Loucy (cell line): ENCODE measurements around the gene NFAT5.
A peak's percentile ranks its signal among the peaks of the same experiment; 100 is the strongest.

Experiments
- H2AFZ ChIP-seq: fragments of 200-600 bp; sonication (generic); 2 replicates; pipeline ENCODE4 v1.6.0; 2016; ENCODE audit warnings: antibody characterized with exemption, mild to moderate bottlenecking, low read length, moderate library complexity
- H3F3A ChIP-seq: fragments of 200-600 bp; 2 replicates; pipeline ENCODE4 v1.6.0; 2016; ENCODE audit warnings: antibody characterized with exemption, low read depth, mild to moderate bottlenecking
- H3K27me3 ChIP-seq: fragments of 200-600 bp; sonication (generic); 2 replicates; pipeline ENCODE4 v1.6.1; 2014; ENCODE audit warnings: low read length, mild to moderate bottlenecking; ENCODE audit not compliant: insufficient read depth, poor library complexity, severe bottlenecking
- H3K36me3 ChIP-seq: fragments of 200-600 bp; sonication (generic); 2 replicates; pipeline ENCODE4 v1.6.1; 2016; ENCODE audit warnings: low read length; ENCODE audit not compliant: insufficient read depth
- H3K4me1 ChIP-seq: fragments of 200-600 bp; sonication (generic); 2 replicates; pipeline ENCODE4 v1.5.1; 2014; ENCODE audit warnings: low read length, mild to moderate bottlenecking; ENCODE audit not compliant: insufficient read depth, poor library complexity, severe bottlenecking
- H3K4me2 ChIP-seq: fragments of 200-600 bp; sonication (generic); 2 replicates; pipeline ENCODE4 v1.6.0; 2014; ENCODE audit warnings: antibody characterized with exemption, low read length, low read depth, mild to moderate bottlenecking; ENCODE audit not compliant: poor library complexity, severe bottlenecking
- H3K4me3 ChIP-seq: fragments of 200-600 bp; sonication (generic); 2 replicates; pipeline ENCODE4 v1.5.1; 2014; ENCODE audit warnings: low read length, mild to moderate bottlenecking, mixed read lengths; ENCODE audit not compliant: poor library complexity, severe bottlenecking
- H3K79me2 ChIP-seq: fragments of 200-600 bp; sonication (generic); 2 replicates; pipeline ENCODE4 v1.6.1; 2014; ENCODE audit warnings: low read length; ENCODE audit not compliant: insufficient read depth
- H3K9ac ChIP-seq: fragments of 200-600 bp; sonication (generic); 2 replicates; pipeline ENCODE4 v1.6.0; 2014; ENCODE audit warnings: mild to moderate bottlenecking, low read depth, low read length, moderate library complexity; ENCODE audit not compliant: poor library complexity, severe bottlenecking
- H3K9me2 ChIP-seq: fragments of 200-600 bp; sonication (generic); replicated peaks from 2 replicates; pipeline ENCODE4 v1.6.1; 2016; ENCODE audit warnings: low read depth, low read length, mixed read lengths
- H3K9me3 ChIP-seq: fragments of 200-600 bp; sonication (generic); 2 replicates; pipeline ENCODE4 v1.6.1; 2014; ENCODE audit warnings: mild to moderate bottlenecking, antibody characterized with exemption, low read length, low read depth; ENCODE audit not compliant: insufficient read depth
- H4K20me1 ChIP-seq: fragments of 200-600 bp; sonication (generic); 2 replicates; pipeline ENCODE4 v1.6.0; 2014; ENCODE audit warnings: antibody characterized with exemption, low read length, mild to moderate bottlenecking; ENCODE audit not compliant: insufficient read depth, poor library complexity, severe bottlenecking
- EZH2phosphoT487 ChIP-seq: fragments of 200-600 bp; IDR thresholded peaks from 2 replicates; pipeline ENCODE4 v1.6.1; 2018; ENCODE audit warnings: antibody characterized with exemption, mild to moderate bottlenecking, moderate library complexity, borderline replicate concordance
- TF ChIP-seq, protein P1 (sequence below): fragments of 200-600 bp; sonication (generic); conservative IDR thresholded peaks from 2 replicates; pipeline ENCODE4 v1.5.1; 2014; ENCODE audit warnings: mild to moderate bottlenecking, antibody characterized with exemption, low read length

The NFAT5 gene

GRCh38 chr16:69561901-69562300 is 3.9 kb upstream of the NFAT5 start:
- no peak overlapping the region for H2AFZ ChIP-seq
- no peaks in the 10 kb centered on the region for H3K27me3 ChIP-seq
- no peak for TF ChIP-seq EZH2phosphoT487
- TF ChIP-seq, protein P1, sequence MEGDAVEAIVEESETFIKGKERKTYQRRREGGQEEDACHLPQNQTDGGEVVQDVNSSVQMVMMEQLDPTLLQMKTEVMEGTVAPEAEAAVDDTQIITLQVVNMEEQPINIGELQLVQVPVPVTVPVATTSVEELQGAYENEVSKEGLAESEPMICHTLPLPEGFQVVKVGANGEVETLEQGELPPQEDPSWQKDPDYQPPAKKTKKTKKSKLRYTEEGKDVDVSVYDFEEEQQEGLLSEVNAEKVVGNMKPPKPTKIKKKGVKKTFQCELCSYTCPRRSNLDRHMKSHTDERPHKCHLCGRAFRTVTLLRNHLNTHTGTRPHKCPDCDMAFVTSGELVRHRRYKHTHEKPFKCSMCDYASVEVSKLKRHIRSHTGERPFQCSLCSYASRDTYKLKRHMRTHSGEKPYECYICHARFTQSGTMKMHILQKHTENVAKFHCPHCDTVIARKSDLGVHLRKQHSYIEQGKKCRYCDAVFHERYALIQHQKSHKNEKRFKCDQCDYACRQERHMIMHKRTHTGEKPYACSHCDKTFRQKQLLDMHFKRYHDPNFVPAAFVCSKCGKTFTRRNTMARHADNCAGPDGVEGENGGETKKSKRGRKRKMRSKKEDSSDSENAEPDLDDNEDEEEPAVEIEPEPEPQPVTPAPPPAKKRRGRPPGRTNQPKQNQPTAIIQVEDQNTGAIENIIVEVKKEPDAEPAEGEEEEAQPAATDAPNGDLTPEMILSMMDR: no peak
- H3K9me2 ChIP-seq: no peaks in the 10 kb centered on the region
- no peak overlapping the region for H3K4me2 ChIP-seq
- H3K36me3 ChIP-seq: no peaks in the 10 kb centered on the region
- H3K4me1 ChIP-seq: peaks cover 10% of the 10 kb centered on the region
- H3K9ac ChIP-seq: no peak overlapping the region
- no peaks in the 10 kb centered on the region for H3F3A ChIP-seq
- H4K20me1 ChIP-seq: peaks cover 2% of the 10 kb centered on the region
- H3K79me2 ChIP-seq: peaks cover 18% of the 10 kb centered on the region
- no peak overlapping the region for H3K4me3 ChIP-seq
- no peaks in the 10 kb centered on the region for H3K9me3 ChIP-seq

- Histone ChIP-seq H4K20me1 (peaks cover 11% of the 10 kb centered on the region), H3K9ac (no peak overlapping the region), H3K4me3 (no peak overlapping the region), H3K27me3 (no peaks in the 10 kb centered on the region), H3K9me3 (no peaks in the 10 kb centered on the region), H3K4me1 (peaks cover 18% of the 10 kb centered on the region), H3F3A (no peaks in the 10 kb centered on the region), H2AFZ (no peak overlapping the region), H3K79me2 (peaks cover 27% of the 10 kb centered on the region), H3K9me2 (no peaks in the 10 kb centered on the region), H3K36me3 (no peaks in the 10 kb centered on the region), H3K4me2 (no peak overlapping the region)
- TF ChIP-seq, protein P1: no peak
Measured at GRCh38 chr16:69562813-69563212, 3.0 kb upstream of the NFAT5 start.

GRCh38 chr16:69563605-69564580 is 1.9 kb upstream of the NFAT5 start:
- Histone ChIP-seq H2AFZ (peak overlapping the region; percentile 49; the same call in 1 of the 2 replicates), H3K36me3 (no peaks in the 10 kb centered on the region)

More at GRCh38 chr16:69563605-69564580, 1.9 kb upstream of the NFAT5 start:
- peaks cover 20% of the 10 kb centered on the region for H4K20me1 ChIP-seq
- no peaks in the 10 kb centered on the region for H3F3A ChIP-seq
- H3K4me1 ChIP-seq: peaks cover 29% of the 10 kb centered on the region
- no peaks in the 10 kb centered on the region for H3K9me3 ChIP-seq
- TF ChIP-seq, protein P1: peak; percentile 29; the same call in 1 of the 2 replicates
- TF ChIP-seq EZH2phosphoT487: no peak
- H3K79me2 ChIP-seq: peaks cover 38% of the 10 kb centered on the region
- peak overlapping the region; percentile 90 for H3K9ac ChIP-seq
- H3K27me3 ChIP-seq: no peaks in the 10 kb centered on the region
- H3K4me3 ChIP-seq: peak overlapping the region; percentile 81
- H3K4me2 ChIP-seq: peak overlapping the region; percentile 77
- H3K9me2 ChIP-seq: no peaks in the 10 kb centered on the region
